Smooth muscle cell (in vitro differentiated cells): ENCODE measurements around the gene SDK2. TPM values are rescaled to one million over a fixed set of nuclear protein-coding genes. Genes with fewer than 3 reads are reported as not detected.

ENCODE experiments used
- DNase-seq: peaks from one replicate; lab custom pipeline; 2025; ENCODE audit not compliant: unreplicated experiment; lab: John Stamatoyannopoulos, UW
- H2AFZ ChIP-seq: fragments of 200-600 bp; sonication (generic); 2 replicates; pipeline ENCODE4 v1.6.0; 2016; ENCODE audit warnings: antibody characterized with exemption, low read depth, mild to moderate bottlenecking
- H3F3A ChIP-seq: fragments of 200-600 bp; sonication (generic); 2 replicates; pipeline ENCODE4 v1.6.0; 2017; ENCODE audit warnings: antibody characterized with exemption, low read depth
- H3K27ac ChIP-seq: fragments of 200-600 bp; sonication (generic); 2 replicates; pipeline ENCODE4 v1.5.1; 2016; ENCODE audit warnings: low read depth, mild to moderate bottlenecking
- H3K27me3 ChIP-seq: fragments of 200-600 bp; sonication (generic); 2 replicates; pipeline ENCODE4 v1.6.1; 2016; ENCODE audit warnings: low read depth, mild to moderate bottlenecking
- H3K36me3 ChIP-seq: fragments of 200-600 bp; sonication (generic); 2 replicates; pipeline ENCODE4 v1.5.1; 2016; ENCODE audit warnings: low read depth
- H3K4me1 ChIP-seq: fragments of 200-600 bp; sonication (generic); 2 replicates; pipeline ENCODE4 v1.5.1; 2016; ENCODE audit warnings: low read depth
- H3K4me2 ChIP-seq: fragments of 200-600 bp; sonication (generic); 2 replicates; pipeline ENCODE4 v1.6.0; 2016; ENCODE audit warnings: mild to moderate bottlenecking
- H3K4me3 ChIP-seq: fragments of 200-600 bp; sonication (generic); 2 replicates; pipeline ENCODE4 v1.5.1; 2016; ENCODE audit warnings: mild to moderate bottlenecking
- H3K79me2 ChIP-seq: fragments of 200-600 bp; sonication (generic); 2 replicates; pipeline ENCODE4 v1.6.0; 2016; ENCODE audit warnings: low read depth, mild to moderate bottlenecking
- H3K9ac ChIP-seq: fragments of 200-600 bp; sonication (generic); 2 replicates; pipeline ENCODE4 v1.6.0; 2016; ENCODE audit warnings: low read depth
- H3K9me3 ChIP-seq: fragments of 200-600 bp; sonication (generic); replicated peaks from 2 replicates; pipeline ENCODE4 v1.5.1; 2016; ENCODE audit warnings: low read depth
- H4K20me1 ChIP-seq: fragments of 200-600 bp; sonication (generic); 2 replicates; pipeline ENCODE4 v1.6.0; 2016; ENCODE audit warnings: low read depth
- CTCF ChIP-seq: fragments of 200-600 bp; sonication (generic); IDR thresholded peaks from 2 replicates; pipeline ENCODE4 v1.5.1; 2017; ENCODE audit warnings: borderline replicate concordance, mild to moderate bottlenecking, antibody characterized with exemption; ENCODE audit not compliant: insufficient read depth, poor library complexity, severe bottlenecking
- WGBS: methylation state at CpG from one replicate; pipeline ENCODE4 v1.1.7; 2016; ENCODE audit warnings: low lambda C conversion rate; 5-methylcytosine and 5-hydroxymethylcytosine counted together
- polyA plus RNA-seq: library from polyadenylated mRNA; unstranded; fragments of >200 nt; fragmentation: Nextera tagmentation; extraction: Ambion mirVana; gene quantifications from 2 replicates; pipeline ENCODE4 v1.2.1, GENCODE V29; 2016
- total RNA-seq: library from RNA; depleted of rRNA; stranded (reverse); fragments of >200 nt; gene quantifications from 2 replicates; pipeline ENCODE4 v1.2.3, GENCODE V29; 2014

Gene SDK2
- total and polyA plus RNA-seq, 2 experiments from 2014 or later = 4.6 to 6.5 TPM

- DNase-seq = peak; percentile 12
- H3K4me1 ChIP-seq = peaks cover 6% of the 10 kb centered on the region
These were observed 48.8 kb downstream of the SDK2 start for GRCh38 chr17:73595479-73595878.

GRCh38 chr17:73595068-73595467, 49.2 kb downstream of the SDK2 start:
- no peaks in the 10 kb centered on the region for H3K79me2 ChIP-seq
- H3K4me1 ChIP-seq = peaks cover 2% of the 10 kb centered on the region
- no peaks in the 10 kb centered on the region for H3K36me3 ChIP-seq
- peaks cover 58% of the 10 kb centered on the region for H4K20me1 ChIP-seq
- 91% methylated on average over 6 of the region's 6 CpGs for WGBS
- H3K27ac ChIP-seq = no peak overlapping the region
- H3K27me3 ChIP-seq = no peaks in the 10 kb centered on the region
- no peak for DNase-seq
- H2AFZ ChIP-seq = no peak overlapping the region
- TF ChIP-seq CTCF = no peak
- no peaks in the 10 kb centered on the region for H3F3A ChIP-seq
- H3K9me3 ChIP-seq = no peaks in the 10 kb centered on the region
- no peak overlapping the region for H3K4me3 ChIP-seq
- no peak overlapping the region for H3K9ac ChIP-seq
- H3K4me2 ChIP-seq = no peak overlapping the region

More at GRCh38 chr17:73595479-73595878, 48.8 kb downstream of the SDK2 start:
- Histone ChIP-seq H2AFZ (no peak overlapping the region), H4K20me1 (peaks cover 55% of the 10 kb centered on the region), H3K4me3 (no peak overlapping the region), H3K27me3 (no peaks in the 10 kb centered on the region), H3K9me3 (no peaks in the 10 kb centered on the region), H3K4me2 (no peak overlapping the region), H3K79me2 (no peaks in the 10 kb centered on the region), H3K27ac (no peak overlapping the region), H3F3A (no peaks in the 10 kb centered on the region), H3K36me3 (no peaks in the 10 kb centered on the region), H3K9ac (no peak overlapping the region)
- WGBS = 54% methylated on average over 6 of the region's 6 CpGs
- peak; percentile 56 for TF ChIP-seq CTCF

GRCh38 chr17:73594598-73594997, 49.6 kb downstream of the SDK2 start:
- Histone ChIP-seq H3K79me2 (no peaks in the 10 kb centered on the region), H3K9me3 (no peaks in the 10 kb centered on the region), H3K4me3 (no peak overlapping the region), H3F3A (no peaks in the 10 kb centered on the region), H4K20me1 (peaks cover 58% of the 10 kb centered on the region), H2AFZ (no peak overlapping the region), H3K4me2 (no peak overlapping the region), H3K9ac (no peak overlapping the region), H3K4me1 (no peaks in the 10 kb centered on the region), H3K27me3 (no peaks in the 10 kb centered on the region), H3K36me3 (no peaks in the 10 kb centered on the region), H3K27ac (no peak overlapping the region)
- no peak for TF ChIP-seq CTCF
- 100% methylated on average over 1 of the region's 1 CpG for WGBS
- DNase-seq = no peak

GRCh38 chr17:73594025-73594424, 50.2 kb downstream of the SDK2 start:
- no peak overlapping the region for H3K27ac ChIP-seq
- no peak overlapping the region for H3K4me3 ChIP-seq
- no peak for DNase-seq
- H3K79me2 ChIP-seq = no peaks in the 10 kb centered on the region
- no peak overlapping the region for H3K9ac ChIP-seq
- H3K9me3 ChIP-seq = no peaks in the 10 kb centered on the region
- H2AFZ ChIP-seq = no peak overlapping the region
- no peaks in the 10 kb centered on the region for H3K36me3 ChIP-seq
- H4K20me1 ChIP-seq = peaks cover 63% of the 10 kb centered on the region
- no peak for TF ChIP-seq CTCF
- no peak overlapping the region for H3K4me2 ChIP-seq
- no peaks in the 10 kb centered on the region for H3K27me3 ChIP-seq
- H3F3A ChIP-seq = no peaks in the 10 kb centered on the region
- H3K4me1 ChIP-seq = no peaks in the 10 kb centered on the region
- WGBS = 85% methylated on average over 7 of the region's 7 CpGs
